ENCODE data around the gene COX6B2.

COX6B2 gene

DNA sequence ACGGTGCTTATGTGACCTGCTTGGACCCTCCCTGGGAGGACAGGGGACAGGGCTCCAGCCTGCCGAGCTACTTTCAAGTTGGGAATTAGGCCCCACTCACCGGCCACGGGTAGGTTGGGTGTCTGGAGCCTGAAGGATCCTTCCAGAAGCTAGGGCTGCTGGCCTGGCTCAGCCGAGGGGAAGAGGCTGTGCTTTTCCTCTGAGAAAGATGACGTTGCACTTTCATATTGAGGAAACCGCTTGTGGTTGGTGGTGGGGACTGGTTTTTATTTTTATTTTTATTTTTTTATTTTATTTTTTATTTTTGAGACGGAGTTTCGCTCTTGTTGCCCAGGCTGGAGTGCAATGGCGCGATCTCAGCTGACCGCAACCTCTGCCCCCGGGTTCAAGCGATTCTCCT is 29.3 kb downstream of the COX6B2 start, which contains the start of gene TMEM150B:
TMEM150B (minus strand) TSS at position 170 of the 400 bp plus-strand sequence. CDS start 4,305 bp downstream, outside the sequence.
- no peaks in the 10 kb centered on the region for H3K9me3 ChIP-seq (ENCODE audit: insufficient read depth, low read length)
- TF ChIP-seq SUZ12 (IDR thresholded peaks at IDR 0.05; ENCODE audit: extremely low read depth, insufficient read depth, insufficient read length) (no peak), ZNF274 (IDR thresholded peaks at IDR 0.05; ENCODE audit: low read depth, low read length) (no peak), YY1 (IDR thresholded peaks at IDR 0.05; ENCODE audit: insufficient read depth, insufficient read length) (no peak)
- H3K4me1 ChIP-seq (ENCODE audit: insufficient read depth, insufficient read length): peaks cover 4% of the 10 kb centered on the region
- no peak within 1 kb of the TSS for H3K4me3 ChIP-seq (ENCODE audit: insufficient read length, low read depth)
- peaks cover 5% of the 10 kb centered on the region for H3K27me3 ChIP-seq (ENCODE audit: insufficient read depth, insufficient read length)
- H3K9ac ChIP-seq (ENCODE audit: insufficient read length, low read depth): no peak within 1 kb of the TSS
- no peak for DNase-seq (ENCODE audit: low read depth, low spot score)
- no peaks in the 10 kb centered on the region for H3K36me3 ChIP-seq (ENCODE audit: insufficient read depth, insufficient read length, low read length)

DNA sequence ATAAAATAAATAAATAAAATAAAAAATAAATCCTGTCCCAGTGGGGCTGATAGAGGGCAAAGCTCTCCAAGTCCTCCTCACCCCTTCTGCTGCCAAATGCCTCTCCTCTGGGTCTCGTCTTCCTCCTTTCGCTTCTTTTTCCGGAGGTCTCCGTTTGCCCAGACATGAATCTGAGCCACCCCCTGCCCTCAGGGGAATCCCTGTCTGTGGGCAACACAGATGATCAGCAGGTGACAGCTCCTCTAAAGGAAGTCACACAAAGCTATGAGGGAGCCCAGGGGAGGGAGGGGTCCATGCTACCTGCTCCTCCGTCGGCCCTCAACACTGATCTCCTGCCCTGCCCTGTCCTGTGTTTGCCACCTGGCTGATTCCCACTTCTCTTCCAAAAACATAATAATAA is 29.9 kb downstream of the COX6B2 start:
- no peak overlapping the region for H3K4me3 ChIP-seq (ENCODE audit: insufficient read length, low read depth)
- no peaks in the 10 kb centered on the region for H3K36me3 ChIP-seq (ENCODE audit: insufficient read depth, insufficient read length, low read length)
- peaks cover 4% of the 10 kb centered on the region for H3K4me1 ChIP-seq (ENCODE audit: insufficient read depth, insufficient read length)
- no peaks in the 10 kb centered on the region for H3K9me3 ChIP-seq (ENCODE audit: insufficient read depth, low read length)
- DNase-seq (ENCODE audit: low read depth, low spot score): no peak
- H3K9ac ChIP-seq (ENCODE audit: insufficient read length, low read depth): no peak overlapping the region
- no peak for TF ChIP-seq YY1 (IDR thresholded peaks at IDR 0.05; ENCODE audit: insufficient read depth, insufficient read length)
- no peak for TF ChIP-seq SUZ12 (IDR thresholded peaks at IDR 0.05; ENCODE audit: extremely low read depth, insufficient read depth, insufficient read length)
- TF ChIP-seq ZNF274 (IDR thresholded peaks at IDR 0.05; ENCODE audit: low read depth, low read length): no peak
- peaks cover 5% of the 10 kb centered on the region for H3K27me3 ChIP-seq (ENCODE audit: insufficient read depth, insufficient read length)

DNA sequence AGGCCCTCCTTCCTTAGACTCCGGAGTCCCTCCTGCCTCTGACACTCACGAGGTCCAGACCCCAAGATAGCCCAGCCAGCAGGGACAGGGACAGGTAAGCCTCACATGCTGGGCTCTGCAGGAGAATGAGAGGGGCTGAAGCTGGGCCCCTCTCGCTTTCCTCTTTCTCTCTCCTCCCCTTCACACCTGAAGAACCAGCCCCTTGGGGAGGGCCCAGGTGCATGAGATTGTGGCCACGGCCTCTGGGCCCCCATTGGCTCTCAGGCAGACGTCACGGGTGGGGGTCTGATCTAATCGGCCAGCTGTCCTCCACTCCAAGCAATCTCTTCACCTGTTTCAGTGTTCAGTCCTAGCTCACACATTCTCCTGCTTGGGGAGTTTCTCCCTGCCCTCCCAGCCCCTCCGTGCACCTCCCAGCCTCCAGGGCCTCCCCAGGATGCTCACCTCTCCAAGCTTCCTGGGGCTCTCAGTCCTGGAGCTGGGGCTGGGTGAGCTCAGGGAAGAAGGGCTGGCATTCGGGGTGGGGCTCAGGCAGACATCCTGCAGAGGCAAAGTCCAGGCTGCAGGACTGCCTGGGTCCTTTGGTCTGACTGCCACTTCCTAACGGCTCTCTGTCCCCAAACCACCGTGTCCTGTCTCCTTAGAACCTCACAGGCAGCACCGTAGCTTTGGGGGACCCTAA is 32.2 kb downstream of the COX6B2 start:
- H3K4me3 ChIP-seq (ENCODE audit: insufficient read length, low read depth): no peak overlapping the region
- peaks cover 4% of the 10 kb centered on the region for H3K4me1 ChIP-seq (ENCODE audit: insufficient read depth, insufficient read length)
- no peaks in the 10 kb centered on the region for H3K9me3 ChIP-seq (ENCODE audit: insufficient read depth, low read length)
- TF ChIP-seq ZNF274 (IDR thresholded peaks at IDR 0.05; ENCODE audit: low read depth, low read length): no peak
- no peak for TF ChIP-seq SUZ12 (IDR thresholded peaks at IDR 0.05; ENCODE audit: extremely low read depth, insufficient read depth, insufficient read length)
- no peak overlapping the region for H3K9ac ChIP-seq (ENCODE audit: insufficient read length, low read depth)
- peaks cover 5% of the 10 kb centered on the region for H3K27me3 ChIP-seq (ENCODE audit: insufficient read depth, insufficient read length)
- DNase-seq (ENCODE audit: low read depth, low spot score): no peak
- no peaks in the 10 kb centered on the region for H3K36me3 ChIP-seq (ENCODE audit: insufficient read depth, insufficient read length, low read length)

DNA sequence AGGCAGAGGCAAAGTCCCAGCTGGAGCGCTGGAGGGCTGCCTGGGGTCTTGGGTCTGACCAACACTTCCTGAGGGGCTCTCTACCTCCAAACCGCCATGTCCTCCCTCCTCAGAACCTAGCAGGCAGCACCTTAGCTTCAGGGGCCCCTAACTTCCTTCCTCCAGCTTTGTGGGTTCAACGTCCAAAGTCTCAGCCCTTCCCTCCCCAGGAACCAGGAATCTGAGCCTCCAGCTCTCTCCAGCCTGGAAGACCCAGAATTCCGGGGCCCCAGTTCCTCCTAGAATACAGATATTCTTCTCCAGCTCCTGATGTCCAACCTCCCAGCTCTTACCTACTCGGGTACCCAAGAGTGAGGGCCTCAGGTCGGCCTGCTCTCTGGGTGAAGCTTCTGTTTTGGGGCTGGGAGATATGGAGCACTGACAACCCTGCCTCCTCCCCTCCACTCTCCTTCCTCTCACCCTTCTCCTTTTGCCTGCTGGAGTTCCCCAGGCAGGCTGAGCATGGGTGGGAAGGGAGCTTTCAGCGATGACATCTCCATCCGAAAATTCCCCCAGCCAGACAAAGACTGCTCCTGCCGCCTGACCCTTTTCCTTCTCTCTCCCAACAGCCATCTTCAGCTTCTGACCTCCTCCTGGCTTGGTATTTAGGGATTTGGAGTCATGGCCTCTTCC is 32.9 kb downstream of the COX6B2 start:
- no peak for DNase-seq (ENCODE audit: low read depth, low spot score)
- H3K9me3 ChIP-seq (ENCODE audit: insufficient read depth, low read length): no peaks in the 10 kb centered on the region
- no peak for TF ChIP-seq ZNF274 (IDR thresholded peaks at IDR 0.05; ENCODE audit: low read depth, low read length)
- no peak for TF ChIP-seq SUZ12 (IDR thresholded peaks at IDR 0.05; ENCODE audit: extremely low read depth, insufficient read depth, insufficient read length)
- TF ChIP-seq YY1 (IDR thresholded peaks at IDR 0.05; ENCODE audit: insufficient read depth, insufficient read length): no peak
- H3K27me3 ChIP-seq (ENCODE audit: insufficient read depth, insufficient read length): peaks cover 5% of the 10 kb centered on the region
- H3K4me3 ChIP-seq (ENCODE audit: insufficient read length, low read depth): no peak overlapping the region
- peaks cover 4% of the 10 kb centered on the region for H3K4me1 ChIP-seq (ENCODE audit: insufficient read depth, insufficient read length)
- peak overlapping the region; percentile 26 for H3K9ac ChIP-seq (ENCODE audit: insufficient read length, low read depth)
- H3K36me3 ChIP-seq (ENCODE audit: insufficient read depth, insufficient read length, low read length): no peaks in the 10 kb centered on the region

DNA sequence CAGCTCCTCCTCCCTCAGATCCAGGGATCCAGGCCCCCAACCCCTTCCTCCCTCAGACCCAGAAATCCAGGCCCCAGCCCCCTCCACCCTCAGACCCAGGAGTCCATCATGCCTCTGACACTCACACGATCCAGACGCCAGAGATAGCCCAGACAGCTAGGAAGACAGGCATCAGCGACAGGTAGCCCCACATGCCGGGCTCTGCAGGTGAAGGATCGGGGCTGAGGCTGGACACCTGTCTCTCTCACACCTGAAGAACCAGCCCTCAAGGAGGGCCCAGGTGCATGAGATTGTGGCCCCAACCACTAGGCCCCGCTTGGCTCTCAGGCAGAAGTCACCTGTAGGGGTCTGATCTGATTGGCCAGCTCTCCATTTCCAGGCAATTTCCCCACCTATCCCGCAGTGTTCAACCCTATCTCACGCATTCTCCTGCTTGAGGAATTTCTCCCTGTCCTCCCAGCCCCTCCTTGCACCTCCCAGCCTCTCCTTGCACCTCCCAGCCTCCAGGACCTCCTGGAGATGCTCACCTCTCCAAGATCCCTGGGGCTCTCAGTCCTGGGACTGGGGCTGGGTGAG is 33.6 kb downstream of the COX6B2 start:
- Histone ChIP-seq H3K27me3 (ENCODE audit: insufficient read depth, insufficient read length) (peaks cover 5% of the 10 kb centered on the region), H3K9me3 (ENCODE audit: insufficient read depth, low read length) (no peaks in the 10 kb centered on the region), H3K4me1 (ENCODE audit: insufficient read depth, insufficient read length) (peaks cover 4% of the 10 kb centered on the region), H3K9ac (ENCODE audit: insufficient read length, low read depth) (peak overlapping the region; percentile 26), H3K4me3 (ENCODE audit: insufficient read length, low read depth) (no peak overlapping the region), H3K36me3 (ENCODE audit: insufficient read depth, insufficient read length, low read length) (no peaks in the 10 kb centered on the region)
- DNase-seq (ENCODE audit: low read depth, low spot score): no peak
- TF ChIP-seq ZNF274 (IDR thresholded peaks at IDR 0.05; ENCODE audit: low read depth, low read length) (no peak), YY1 (IDR thresholded peaks at IDR 0.05; ENCODE audit: insufficient read depth, insufficient read length) (no peak), SUZ12 (IDR thresholded peaks at IDR 0.05; ENCODE audit: extremely low read depth, insufficient read depth, insufficient read length) (no peak)

DNA sequence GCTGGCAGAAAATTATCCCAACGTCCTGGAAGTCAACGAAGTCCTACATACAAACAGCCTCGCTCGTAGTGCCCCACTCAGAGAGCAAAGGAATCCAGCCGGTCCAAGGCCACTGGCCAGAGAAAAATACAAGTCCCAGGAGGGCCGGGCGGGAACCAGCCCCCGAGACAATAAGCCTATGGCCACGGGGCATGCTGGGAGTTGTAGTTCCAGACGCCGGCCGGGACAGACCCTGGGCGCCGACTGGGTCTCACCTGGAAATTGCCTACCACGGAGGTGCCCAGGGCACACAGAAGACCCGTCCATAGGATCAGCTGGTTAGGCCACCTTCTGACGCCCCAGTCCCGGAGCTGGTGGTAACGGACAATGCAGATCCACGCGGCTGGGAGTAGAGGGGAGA is 34.7 kb downstream of the COX6B2 start:
- Histone ChIP-seq H3K4me3 (ENCODE audit: insufficient read length, low read depth) (no peak overlapping the region), H3K9me3 (ENCODE audit: insufficient read depth, low read length) (no peaks in the 10 kb centered on the region), H3K9ac (ENCODE audit: insufficient read length, low read depth) (peak overlapping the region; percentile 50), H3K27me3 (ENCODE audit: insufficient read depth, insufficient read length) (peaks cover 5% of the 10 kb centered on the region), H3K36me3 (ENCODE audit: insufficient read depth, insufficient read length, low read length) (no peaks in the 10 kb centered on the region), H3K4me1 (ENCODE audit: insufficient read depth, insufficient read length) (peaks cover 2% of the 10 kb centered on the region)
- no peak for DNase-seq (ENCODE audit: low read depth, low spot score)
- no peak for TF ChIP-seq ZNF274 (IDR thresholded peaks at IDR 0.05; ENCODE audit: low read depth, low read length)
- TF ChIP-seq SUZ12 (IDR thresholded peaks at IDR 0.05; ENCODE audit: extremely low read depth, insufficient read depth, insufficient read length): no peak
- no peak for TF ChIP-seq YY1 (IDR thresholded peaks at IDR 0.05; ENCODE audit: insufficient read depth, insufficient read length)

DNA sequence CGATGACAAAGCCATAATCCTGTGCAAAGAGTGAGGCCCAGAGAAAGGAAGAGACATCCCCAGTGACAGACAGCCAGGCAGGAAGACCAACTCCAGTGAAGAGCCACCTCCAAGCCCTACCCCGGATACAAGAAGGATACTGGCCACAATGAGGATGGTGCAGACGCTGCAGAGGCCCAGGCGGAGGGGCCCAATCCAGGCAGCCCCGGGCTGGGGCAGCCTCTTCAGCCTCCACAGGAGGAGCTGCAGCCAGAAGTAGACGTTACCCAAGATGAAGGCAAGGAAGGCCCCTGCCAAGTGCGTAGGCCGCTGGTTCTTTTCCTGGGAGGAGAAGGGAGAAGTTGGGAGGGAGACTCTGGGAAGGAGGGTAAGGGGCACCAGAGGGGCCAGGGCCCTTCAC is 37.9 kb downstream of the COX6B2 start:
- Histone ChIP-seq H3K9me3 (ENCODE audit: insufficient read depth, low read length) (no peaks in the 10 kb centered on the region), H3K9ac (ENCODE audit: insufficient read length, low read depth) (no peak overlapping the region), H3K36me3 (ENCODE audit: insufficient read depth, insufficient read length, low read length) (peaks cover 4% of the 10 kb centered on the region), H3K4me1 (ENCODE audit: insufficient read depth, insufficient read length) (peaks cover 8% of the 10 kb centered on the region), H3K27me3 (ENCODE audit: insufficient read depth, insufficient read length) (peaks cover 5% of the 10 kb centered on the region), H3K4me3 (ENCODE audit: insufficient read length, low read depth) (no peak overlapping the region)
- TF ChIP-seq ZNF274 (IDR thresholded peaks at IDR 0.05; ENCODE audit: low read depth, low read length) (no peak), SUZ12 (IDR thresholded peaks at IDR 0.05; ENCODE audit: extremely low read depth, insufficient read depth, insufficient read length) (no peak), YY1 (IDR thresholded peaks at IDR 0.05; ENCODE audit: insufficient read depth, insufficient read length) (no peak)
- no peak for DNase-seq (ENCODE audit: low read depth, low spot score)

Data from NT2/D1 (cell line).